Sigmoid colon (tissue), 4 donors: ENCODE data around the gene ENG.
A peak's percentile ranks its signal among the peaks of the same experiment; 100 is the strongest.

Experiments
- CTCF ChIP-seq, 4 experiments: fragments of 450-650 bp in 3 of 4; fragments of 200-600 bp in 1 of 4; IDR thresholded peaks; one replicate each; pipeline ENCODE4 v1.5.1; 2016 to 2019; ENCODE audit warnings: antibody characterized with exemption in 4 of 4, mild to moderate bottlenecking in 3 of 4, moderate library complexity in 2 of 4
- EP300 ChIP-seq, 4 donors: sonication (generic); formaldehyde crosslinking; IDR thresholded peaks; one replicate each; pipeline ENCODE4 v1.6.1; 2017; ENCODE audit warnings: antibody characterized with exemption in 4 of 4
- POLR2A ChIP-seq, 2 donors: fragments of 450-650 bp; IDR thresholded peaks; one replicate each; pipeline ENCODE4 v1.6.1; 2016; ENCODE audit warnings: antibody characterized with exemption in 2 of 2, mild to moderate bottlenecking in 2 of 2, moderate library complexity in 2 of 2
- POLR2AphosphoS5 ChIP-seq, 4 donors: sonication (generic); formaldehyde crosslinking; IDR thresholded peaks; one replicate each; pipeline ENCODE4 v1.6.1; 2017; ENCODE audit warnings: antibody characterized with exemption in 4 of 4

- TF ChIP-seq POLR2A (IDR thresholded peaks at IDR 0.05) (no peak), CTCF (IDR thresholded peaks at IDR 0.05) (no peak), POLR2AphosphoS5 (IDR thresholded peaks at IDR 0.05) (peak in 2 of 4 donors; percentile 19 to 22), EP300 (IDR thresholded peaks at IDR 0.05) (no peak)
Observed at GRCh38 chr9:127833555-127833954, 20.9 kb downstream of the ENG start.
